SK-N-DZ (cell line): Measurements from ENCODE around the gene STARD3NL.
A peak's percentile ranks its signal among the peaks of the same experiment; 100 is the strongest.
"Not testable (repeated sequence)": the region's sequence is repeated elsewhere in the genome, so short reads cannot be mapped to it uniquely, and the experiment has no call there.

Experiments
- DNase-seq: peaks from one replicate; pipeline ENCODE4 v3.0.0-alpha.2; 2015; ENCODE audit warnings: low spot score

The STARD3NL gene

DNA sequence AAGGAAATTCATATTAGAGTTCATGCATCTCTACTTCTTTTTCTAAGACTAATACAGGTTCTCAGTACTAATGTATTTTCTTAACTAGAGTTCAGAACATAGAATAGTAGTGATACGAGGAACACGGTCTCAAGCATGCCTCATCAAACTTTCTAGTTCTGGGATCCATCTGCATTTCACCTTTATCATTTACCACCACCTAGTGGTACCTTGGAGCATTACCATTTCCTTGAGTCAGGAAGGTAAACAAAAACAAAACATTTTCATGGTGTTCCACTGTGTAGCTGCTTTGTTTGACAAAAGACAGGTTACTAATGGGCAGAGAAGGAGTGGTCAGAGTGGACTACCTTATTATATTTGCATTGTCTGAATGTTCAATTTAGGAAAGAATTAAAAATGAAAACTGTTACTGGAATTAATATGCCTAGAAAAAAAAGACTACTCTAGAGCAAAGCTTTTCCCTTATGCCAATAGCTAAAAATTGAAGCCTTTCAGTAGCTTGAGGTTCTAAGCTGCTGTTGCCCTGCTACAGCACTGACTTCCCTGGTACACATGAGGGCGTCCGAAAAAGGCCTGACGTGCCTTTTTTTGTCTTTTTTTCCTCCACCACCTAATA lies 44.5 kb downstream of the STARD3NL start:
- peak; percentile 58 for DNase-seq

- no peak for DNase-seq
Measured at GRCh38 chr7:38223306-38223705, 45.3 kb downstream of the STARD3NL start.

DNA sequence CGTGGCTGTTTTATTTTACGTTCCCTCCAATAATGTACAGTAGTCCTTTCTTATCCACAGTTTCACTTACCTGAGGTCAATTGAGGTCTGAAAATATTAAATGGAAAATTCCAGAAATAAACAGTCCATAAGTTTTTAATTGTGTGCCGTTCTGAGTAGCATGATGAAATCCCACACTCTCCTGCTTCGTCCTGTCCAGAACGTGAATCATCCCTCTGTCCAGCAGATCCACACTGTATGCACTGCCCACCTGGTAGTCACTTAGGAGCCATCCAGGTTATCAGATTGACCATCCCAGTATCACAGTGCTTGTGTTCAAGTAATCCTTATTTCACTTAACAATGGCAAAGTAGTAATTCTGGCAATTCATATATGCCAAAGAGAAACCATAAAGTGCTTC lies 46.3 kb downstream of the STARD3NL start:
- no peak for DNase-seq

- DNase-seq, result no peak
Measured at GRCh38 chr7:38229386-38229785, 51.3 kb downstream of the STARD3NL start.

DNA sequence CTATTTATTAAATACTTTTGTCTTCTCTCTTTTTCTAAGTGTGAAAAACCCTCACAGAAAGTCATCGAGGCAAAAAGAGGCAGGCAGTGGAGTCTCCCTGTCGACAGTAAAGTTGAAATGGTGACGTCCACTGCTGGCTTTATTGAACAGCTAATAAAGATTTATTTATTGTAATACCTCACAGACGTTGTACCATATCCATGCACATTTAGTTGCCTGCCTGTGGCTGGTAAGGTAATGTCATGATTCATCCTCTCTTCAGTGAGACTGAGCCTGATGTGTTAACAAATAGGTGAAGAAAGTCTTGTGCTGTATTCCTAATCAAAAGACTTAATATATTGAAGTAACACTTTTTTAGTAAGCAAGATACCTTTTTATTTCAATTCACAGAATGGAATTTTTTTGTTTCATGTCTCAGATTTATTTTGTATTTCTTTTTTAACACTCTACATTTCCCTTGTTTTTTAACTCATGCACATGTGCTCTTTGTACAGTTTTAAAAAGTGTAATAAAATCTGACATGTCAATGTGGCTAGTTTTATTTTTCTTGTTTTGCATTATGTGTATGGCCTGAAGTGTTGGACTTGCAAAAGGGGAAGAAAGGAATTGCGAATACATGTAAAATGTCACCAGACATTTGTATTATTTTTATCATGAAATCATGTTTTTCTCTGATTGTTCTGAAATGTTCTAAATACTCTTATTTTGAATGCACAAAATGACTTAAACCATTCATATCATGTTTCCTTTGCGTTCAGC lies 52.0 kb downstream of the STARD3NL start:
- no peak for DNase-seq

DNA sequence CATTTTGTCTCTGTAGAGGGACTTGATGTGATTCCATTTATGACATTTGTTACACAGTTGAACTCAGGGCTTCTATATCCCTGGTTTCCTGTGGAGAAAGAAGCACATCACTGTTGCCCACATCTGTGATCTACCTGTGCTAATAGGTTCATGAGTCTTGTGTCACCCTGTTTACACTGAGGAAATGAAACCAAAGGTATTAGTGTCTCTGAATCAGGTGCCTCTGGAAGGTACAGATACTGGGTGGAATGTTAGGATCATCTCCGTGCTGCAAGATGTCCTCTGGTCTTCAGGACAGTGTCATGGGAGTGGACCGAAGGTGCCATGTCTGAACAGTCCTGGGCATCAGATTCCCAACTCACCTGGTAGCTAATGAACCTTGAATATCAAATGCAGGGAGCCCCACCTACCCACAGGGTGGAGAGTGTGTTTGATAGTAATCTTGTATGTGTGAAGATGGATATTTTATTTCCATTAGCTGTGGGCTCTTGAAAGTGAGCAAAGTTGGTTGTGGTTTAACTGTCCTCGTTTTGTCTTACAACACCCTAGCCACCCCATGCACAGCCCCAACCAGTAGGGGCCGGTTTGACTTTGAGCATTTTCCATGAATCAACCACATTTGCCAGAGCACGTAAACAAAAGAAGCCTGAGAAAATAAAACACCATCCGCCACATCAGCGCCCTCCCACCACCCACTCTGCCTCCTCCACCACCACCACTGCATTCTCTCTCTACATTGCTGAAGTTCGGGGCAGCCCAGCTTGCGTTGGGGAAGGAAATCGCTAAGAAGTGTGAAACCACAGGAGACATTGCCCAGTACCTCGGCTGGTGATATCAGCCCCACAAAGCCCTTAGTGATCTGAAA lies 54.7 kb downstream of the STARD3NL start:
- DNase-seq, result no peak

DNA sequence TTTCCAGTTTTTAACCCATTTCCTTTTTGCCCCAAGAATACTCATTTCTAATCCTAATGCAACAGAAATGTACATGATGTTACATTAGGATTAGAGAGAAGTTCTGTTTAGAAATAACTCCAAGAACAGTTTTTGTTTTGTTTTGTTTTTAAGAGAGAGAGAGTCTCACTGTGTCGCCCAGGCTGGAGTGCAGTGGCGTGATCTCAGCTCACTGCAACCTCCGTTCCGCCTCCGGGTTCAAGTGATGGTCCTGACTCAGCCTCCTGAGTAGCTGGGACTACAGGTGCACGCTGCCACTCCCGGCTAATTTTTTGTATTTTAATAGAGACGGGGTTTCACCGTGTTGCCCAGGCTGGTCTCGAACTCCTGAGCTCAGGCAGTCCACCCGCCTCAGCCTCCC lies 56.7 kb downstream of the STARD3NL start:
- DNase-seq, result not testable (repeated sequence)

DNA sequence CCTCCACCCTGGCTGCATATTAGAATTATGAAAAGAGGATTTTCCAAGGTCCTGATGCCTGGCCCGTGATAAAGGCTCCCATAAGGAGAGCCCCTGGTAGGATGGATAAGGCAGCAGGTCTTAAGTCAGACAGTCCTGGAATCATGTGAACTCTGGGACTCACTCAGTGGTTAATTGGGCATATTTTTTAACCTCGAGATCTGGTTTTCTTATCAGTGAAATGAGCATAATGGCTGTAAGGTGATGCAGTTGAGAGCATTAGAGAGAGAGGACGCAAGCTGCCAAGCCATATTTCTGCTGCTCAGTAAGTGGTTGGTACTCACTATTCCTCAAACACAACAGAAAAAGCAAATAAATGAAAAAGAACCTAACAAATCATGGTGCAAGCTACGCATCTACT lies 57.6 kb downstream of the STARD3NL start:
- DNase-seq, result peak; percentile 63

DNA sequence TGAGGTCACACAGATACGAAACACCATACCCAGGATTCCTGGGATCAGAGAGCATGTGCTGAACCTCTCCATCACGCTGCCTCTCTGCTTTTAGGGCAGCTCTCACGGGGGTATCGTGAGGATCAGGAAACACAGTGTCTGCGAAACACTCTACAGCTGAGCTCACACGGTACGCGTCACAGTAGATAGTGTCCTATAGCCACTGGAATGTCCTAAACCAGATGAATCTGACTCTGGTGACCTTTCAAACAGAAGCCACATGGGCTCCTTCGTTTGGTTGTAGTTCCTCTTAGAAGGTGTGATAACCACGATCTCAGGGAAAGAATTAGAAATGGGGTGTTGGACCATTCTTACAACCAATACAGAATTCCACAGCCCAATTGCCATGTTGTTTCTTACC lies 61.1 kb downstream of the STARD3NL start:
- not testable (repeated sequence) for DNase-seq

DNA sequence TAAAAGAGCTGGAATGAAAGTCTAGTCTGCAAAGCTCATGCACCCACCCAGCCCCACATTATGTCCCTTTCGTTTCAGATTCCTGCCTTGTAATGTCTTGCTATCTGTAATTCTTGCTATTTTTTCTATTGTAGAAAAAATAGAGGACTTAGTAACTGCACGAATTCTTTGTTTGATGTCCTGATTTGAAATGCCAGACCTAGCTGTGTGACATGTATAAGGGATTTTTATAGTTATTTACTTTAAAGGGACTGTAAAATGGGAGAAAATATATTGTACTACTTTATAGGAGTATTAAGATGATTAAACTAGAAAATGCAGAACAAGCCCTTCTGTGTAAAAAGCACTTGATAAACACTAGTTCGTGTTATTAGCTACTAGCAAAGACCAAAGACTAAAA lies 63.0 kb downstream of the STARD3NL start:
- no peak for DNase-seq

GRCh38 chr7:38242814-38243213 lies 64.8 kb downstream of the STARD3NL start:
- no peak for DNase-seq

GRCh38 chr7:38243345-38243744 lies 65.3 kb downstream of the STARD3NL start:
- not testable (repeated sequence) for DNase-seq

DNA sequence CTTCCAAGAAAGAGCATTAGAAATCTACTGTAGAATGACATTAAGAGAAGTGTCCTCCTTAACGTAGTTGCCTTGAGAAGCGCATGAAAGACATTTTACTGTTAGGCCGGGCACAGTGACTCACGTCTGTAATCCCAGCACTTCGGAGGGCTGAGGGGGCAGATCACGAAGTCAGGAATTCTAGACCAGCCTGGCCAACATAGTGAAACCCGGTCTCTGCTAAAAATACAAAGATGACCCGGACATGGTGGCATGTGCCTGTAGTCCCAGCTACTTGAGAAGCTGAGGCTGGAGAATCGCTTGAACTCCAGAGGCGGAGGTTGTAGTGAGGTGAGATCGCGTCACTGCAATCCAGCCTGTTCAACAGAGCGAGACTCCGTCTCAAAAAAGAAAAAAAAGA lies 66.5 kb downstream of the STARD3NL start:
- no peak for DNase-seq

DNA sequence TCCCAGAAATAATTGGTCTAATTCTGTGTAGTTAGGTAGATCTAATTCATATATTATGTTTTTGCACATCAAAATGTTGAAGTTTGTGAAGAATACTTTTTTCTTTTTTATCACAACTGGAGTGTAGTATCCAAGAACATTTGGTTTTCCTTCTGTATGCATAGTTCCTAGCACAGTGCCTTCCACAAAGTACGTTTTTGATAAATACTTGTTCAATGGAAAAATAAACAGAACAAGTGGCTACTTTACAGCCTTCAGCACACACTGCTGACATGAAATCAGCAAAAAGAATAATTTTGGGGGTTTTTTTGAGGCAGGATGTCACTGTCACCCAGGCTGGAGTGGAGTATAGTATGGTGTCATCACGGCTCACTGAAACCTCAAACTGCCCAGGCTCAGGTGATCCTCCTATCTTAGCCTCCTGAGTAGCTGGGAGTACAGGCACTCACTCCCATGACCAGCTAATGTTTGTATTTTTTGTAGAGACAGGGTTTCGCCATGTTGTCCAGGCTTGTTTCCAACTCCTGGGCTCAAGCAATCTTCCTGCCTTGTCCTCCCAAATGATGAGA lies 67.4 kb downstream of the STARD3NL start:
- no peak for DNase-seq

DNA sequence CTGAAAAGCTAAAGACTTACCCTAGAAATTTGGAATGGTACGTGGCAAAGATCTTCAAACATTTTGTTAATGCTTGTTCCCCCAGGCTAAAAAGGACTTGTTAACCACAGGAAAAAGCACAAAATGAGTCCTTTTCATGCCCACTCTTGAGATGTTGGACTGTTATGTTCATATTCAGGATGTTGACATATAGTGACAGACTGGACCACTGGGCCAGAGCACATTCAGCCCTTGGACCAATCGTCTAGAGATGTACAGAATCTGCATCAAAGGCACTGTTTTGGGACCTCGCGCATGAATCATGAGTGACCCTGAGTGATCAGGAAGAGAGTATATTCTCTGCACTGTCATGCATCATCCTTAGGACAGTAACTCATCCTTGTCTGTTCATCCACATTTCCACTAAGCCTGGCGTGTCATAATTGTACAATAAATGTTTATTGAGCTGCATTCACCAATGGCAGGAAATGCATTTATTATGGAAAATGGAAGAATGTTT lies 70.1 kb downstream of the STARD3NL start:
- DNase-seq, result no peak

GRCh38 chr7:38249849-38250248 lies 71.8 kb downstream of the STARD3NL start:
- not testable (repeated sequence) for DNase-seq

DNA sequence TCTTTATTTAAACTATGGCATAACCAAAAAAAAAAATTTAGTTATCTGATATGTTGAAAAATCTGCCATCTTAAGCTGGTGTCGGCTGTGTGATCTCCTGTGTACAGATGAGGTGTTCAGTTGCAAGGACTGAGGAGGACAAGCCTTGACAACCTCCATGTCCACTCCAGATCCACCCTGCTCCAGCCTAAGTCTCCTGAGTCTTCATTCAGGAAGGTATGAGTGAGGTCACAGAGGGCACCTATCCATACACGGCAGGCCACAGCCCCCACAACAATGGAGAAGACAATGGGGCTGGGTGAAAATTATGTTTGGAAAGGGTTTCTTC lies 79.3 kb downstream of the STARD3NL start:
- no peak for DNase-seq

DNA sequence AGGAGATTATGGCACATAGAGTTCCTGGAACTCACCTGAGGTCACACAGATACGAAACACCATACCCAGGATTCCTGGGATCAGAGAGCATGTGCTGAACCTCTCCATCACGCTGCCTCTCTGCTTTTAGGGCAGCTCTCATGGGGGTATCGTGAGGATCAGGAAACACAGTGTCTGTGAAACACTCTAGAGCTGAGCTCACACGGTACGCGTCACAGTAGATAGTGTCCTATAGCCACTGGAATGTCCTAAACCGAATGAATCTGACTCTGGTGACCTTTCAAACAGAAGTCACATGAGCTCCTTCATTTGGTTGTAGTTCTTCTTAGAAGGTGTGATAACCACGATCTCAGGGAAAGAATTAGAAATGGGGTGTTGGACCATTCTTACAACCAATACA lies 81.1 kb downstream of the STARD3NL start:
- DNase-seq, result not testable (repeated sequence)

DNA sequence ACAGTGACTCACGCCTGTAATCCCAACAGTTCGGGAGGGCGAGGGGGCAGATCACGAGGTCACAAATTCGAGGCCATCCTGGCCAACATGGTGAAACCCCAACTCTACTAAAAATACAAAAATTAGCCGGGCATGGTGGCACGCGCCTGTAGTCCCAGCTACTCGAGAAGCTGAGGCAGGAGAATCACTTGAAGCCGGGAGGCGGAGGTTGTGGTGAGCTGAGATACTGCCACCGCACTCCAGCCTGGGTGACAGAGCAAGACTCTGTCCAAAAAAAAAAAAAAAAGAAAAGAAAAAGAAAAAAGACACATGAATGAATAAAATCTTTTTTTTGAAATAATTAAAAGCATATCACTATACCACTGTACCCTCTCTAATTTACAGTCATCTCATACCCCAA lies 83.6 kb downstream of the STARD3NL start:
- not testable (repeated sequence) for DNase-seq

DNA sequence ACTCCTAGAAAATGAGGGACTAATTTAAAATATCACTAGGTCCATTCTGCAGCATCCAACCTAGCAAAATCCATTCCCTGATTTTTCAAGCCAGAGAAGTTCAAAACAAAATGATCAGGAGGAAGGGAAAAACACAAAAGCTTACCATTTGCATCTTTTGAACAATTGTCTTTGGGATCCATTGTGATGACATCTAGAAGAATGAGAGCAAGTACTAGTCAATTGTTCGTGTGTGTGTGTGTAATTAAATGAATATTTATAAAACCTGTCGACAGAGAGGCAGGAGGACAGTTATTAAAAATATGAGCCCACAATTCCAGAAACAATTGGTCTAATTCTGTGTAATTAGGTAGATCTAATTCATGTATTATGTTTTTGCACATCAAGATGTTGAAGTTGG lies 84.0 kb downstream of the STARD3NL start:
- DNase-seq, result not testable (repeated sequence)

DNA sequence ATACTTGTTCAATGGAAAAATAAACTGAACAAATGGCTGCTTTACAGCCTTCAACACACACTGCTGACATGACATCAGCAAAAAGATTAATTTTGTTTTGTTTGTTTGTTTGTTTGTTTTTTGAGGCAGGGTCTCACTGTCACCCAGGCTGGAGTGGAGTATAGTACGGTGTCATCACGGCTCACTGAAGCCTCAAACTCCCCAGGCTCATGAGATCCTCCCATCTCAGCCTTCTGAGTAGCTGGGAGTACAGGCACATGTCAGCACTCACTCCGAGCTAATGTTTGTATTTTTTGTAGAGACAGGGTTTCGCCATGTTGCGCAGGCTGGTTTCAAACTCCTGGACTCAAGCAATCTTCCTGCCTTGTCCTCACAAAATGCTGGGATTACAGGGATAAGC lies 84.5 kb downstream of the STARD3NL start:
- DNase-seq, result no peak

DNA sequence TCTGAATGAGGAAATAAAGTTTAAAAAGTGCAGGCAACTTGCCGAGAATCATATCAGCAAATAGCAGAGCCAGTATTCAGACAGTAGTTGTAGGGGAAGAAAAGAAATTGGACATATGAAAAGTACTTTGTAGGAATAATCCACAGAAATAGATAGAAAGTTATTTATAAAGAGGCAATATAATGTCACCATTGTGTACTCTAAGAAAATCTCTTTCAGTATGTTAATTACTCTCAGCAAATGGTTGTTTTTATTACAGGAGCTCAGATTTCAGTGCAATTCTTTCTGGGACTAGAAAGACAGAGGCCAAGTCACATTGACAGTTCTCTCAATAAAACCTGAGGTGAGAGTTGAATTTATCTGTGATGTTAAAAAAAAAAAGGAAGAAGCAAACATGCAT lies 85.2 kb downstream of the STARD3NL start:
- DNase-seq, result not testable (repeated sequence)
